Panc1 (cell line): ENCODE results near the gene VAPA. TPM values are rescaled to one million over a fixed set of nuclear protein-coding genes. Genes with fewer than 3 reads are reported as not detected.

Source experiments
- ATAC-seq: fragments of 200-7000 bp; cut with Tn5 transposase; 2 replicates; pipeline ENCODE4 v1.9.1; 2020; ENCODE audit warnings: mild to moderate bottlenecking, moderate library complexity
- BruUV-seq: library from RNA; stranded (reverse); fragments of 400-500 nt; replicated peaks from 2 replicates; lab custom pipeline; 2021; lab: Mats Ljungman, UMichigan
- CTCF ChIA-PET: fragments of 300-600 bp; sonication (Branson Sonifier 250); formaldehyde crosslinking; loops from one replicate; lab custom pipeline; 2022; ENCODE audit warnings: antibody characterized with exemption; lab: Charles Lee
- POLR2A ChIA-PET: fragments of 300-600 bp; sonication (Branson Sonifier 250); formaldehyde crosslinking; loops from one replicate; lab custom pipeline; 2022; ENCODE audit warnings: antibody characterized with exemption; lab: Charles Lee
- DNase-seq: peaks from one replicate; pipeline ENCODE4 v3.0.0-alpha.2; 2010; ENCODE audit warnings: low read depth, low spot score
- H3K27ac ChIP-seq: 2 replicates; pipeline ENCODE4 v1.5.1; 2011; ENCODE audit warnings: mild to moderate bottlenecking, low read length, inconsistent platforms
- H3K27me3 ChIP-seq: fragments of 200-500 bp; sonication (Bioruptor generic); 2 replicates; pipeline ENCODE4 v1.6.0; 2014; ENCODE audit warnings: low read length, inconsistent platforms; ENCODE audit not compliant: control insufficient read depth, insufficient read depth
- H3K36me3 ChIP-seq: fragments of 200-500 bp; sonication (Bioruptor generic); 2 replicates; pipeline ENCODE4 v1.5.1; 2014; ENCODE audit warnings: inconsistent platforms, mild to moderate bottlenecking, low read length, moderate library complexity; ENCODE audit not compliant: control insufficient read depth, insufficient read depth
- H3K4me1 ChIP-seq: 2 replicates; pipeline ENCODE4 v1.5.1; 2011; ENCODE audit warnings: inconsistent platforms, mild to moderate bottlenecking, low read length, moderate library complexity; ENCODE audit not compliant: control insufficient read depth, insufficient read depth
- H3K4me3 ChIP-seq, 2 experiments: 2 replicates each; pipeline ENCODE4 v1.5.1; 2011 to 2012; ENCODE audit warnings: low read depth in 2 of 2, low read length in 2 of 2, mild to moderate bottlenecking in 2 of 2, inconsistent platforms in 1 of 2, moderate library complexity in 1 of 2
- H3K9me3 ChIP-seq: fragments of 200-500 bp; sonication (Bioruptor generic); 2 replicates; pipeline ENCODE4 v1.5.1; 2014; ENCODE audit warnings: low read depth, mild to moderate bottlenecking, inconsistent platforms, low read length, moderate library complexity; ENCODE audit not compliant: control insufficient read depth, insufficient read depth
- CTCF ChIP-seq: fragments of 450-650 bp; IDR thresholded peaks from 2 replicates; pipeline ENCODE4 v1.5.1; 2017; ENCODE audit warnings: mild to moderate bottlenecking
- POLR2AphosphoS5 ChIP-seq: IDR thresholded peaks from 2 replicates; pipeline ENCODE4 v1.6.1; 2012; ENCODE audit warnings: mild to moderate bottlenecking, low read depth, low read length, moderate library complexity
- REST ChIP-seq, 2 experiments: IDR thresholded peaks; 2 replicates each; pipeline ENCODE4 v1.6.1; 2011 to 2012; ENCODE audit warnings: low read depth in 2 of 2, control low read depth in 1 of 2, low read length in 1 of 2, mild to moderate bottlenecking in 1 of 2, moderate library complexity in 1 of 2; ENCODE audit not compliant: insufficient read depth in 1 of 2
- SIN3A ChIP-seq: IDR thresholded peaks from 2 replicates; pipeline ENCODE4 v1.6.1; 2012; ENCODE audit warnings: low read depth, mild to moderate bottlenecking, low read length, moderate library complexity, borderline replicate concordance; ENCODE audit not compliant: insufficient read depth
- TCF7L2 ChIP-seq: IDR thresholded peaks from 2 replicates; pipeline ENCODE4 v1.6.1; 2011; ENCODE audit warnings: mild to moderate bottlenecking, low read depth, low read length, inconsistent platforms
- in situ Hi-C: cut with HindIII; loops from 2 replicates; pipeline ENCODE4 v1.10.0; 2016; ENCODE audit warnings: low sequenced_read_pairs, low pct_unique_long_range_greater_than_20kb
- intact Hi-C: fragments of 100-400 bp; cut with micrococcal nuclease; formaldehyde crosslinking; loops from one replicate; pipeline ENCODE4 v1.10.0; 2022; ENCODE audit not compliant: unreplicated experiment
- total RNA-seq: library from RNA; stranded (reverse); gene quantifications from one replicate; pipeline ENCODE4 v1.2.1, GENCODE V29; 2021; ENCODE audit not compliant: unreplicated experiment

The VAPA gene
- total RNA-seq, 1 experiment from 2014 or later, result 228 TPM

GRCh38 chr18:9922592-9923311 lies 8.9 kb downstream of the VAPA start:
- ChIA-PET POLR2A (no interaction called here), CTCF (no interaction called here)
- Histone ChIP-seq H3K4me1 (peaks cover 83% of the 10 kb centered on the region), H3K27ac (no peak overlapping the region), H3K9me3 (no peaks in the 10 kb centered on the region), H3K36me3 (no peaks in the 10 kb centered on the region; the same call in 1 of the 2 replicates), H3K4me3 (no peak overlapping the region), H3K27me3 (no peaks in the 10 kb centered on the region)
- in situ Hi-C loops, result no loop called here
- no peak for ATAC-seq
- no peak for DNase-seq
- TF ChIP-seq SIN3A, result no peak
- TF ChIP-seq REST (IDR thresholded peaks at IDR 0.05; ENCODE audit: insufficient read depth in 1 of 2, low read depth in 2 of 2, low read length in 1 of 2), result no peak
- no peak for TF ChIP-seq TCF7L2
- TF ChIP-seq POLR2AphosphoS5, result no peak
- no peak for TF ChIP-seq CTCF
- BruUV-seq, result no TSS peak
- intact Hi-C loops, result no loop called here

- H3K4me1 ChIP-seq, result peaks cover 82% of the 10 kb centered on the region
- DNase-seq (no peak), ATAC-seq (no peak)
- in situ Hi-C loops, result no loop called here
- H3K27me3 ChIP-seq, result no peaks in the 10 kb centered on the region
- ChIA-PET CTCF (no interaction called here), POLR2A (interaction anchor here (0.7 kb wide), 1 partner anchor 52 kb away, joined by 3 read pairs; no protein-coding TSS in a partner anchor)
- H3K27ac ChIP-seq, result no peak overlapping the region
- intact Hi-C loops, result no loop called here
- H3K4me3 ChIP-seq, result no peak overlapping the region
- TF ChIP-seq CTCF (no peak), POLR2AphosphoS5 (no peak), TCF7L2 (no peak), SIN3A (no peak)
- no peaks in the 10 kb centered on the region for H3K9me3 ChIP-seq
- H3K36me3 ChIP-seq, result no peaks in the 10 kb centered on the region; the same call in 1 of the 2 replicates
- no TSS peak for BruUV-seq
Observed at GRCh38 chr18:9924371-9924943, 10.6 kb downstream of the VAPA start.
